Right atrium auricular region (tissue), 2 donors: ENCODE results near the gene POLR2C. TPM values are rescaled to one million over a fixed set of nuclear protein-coding genes. Genes with fewer than 3 reads are reported as not detected.

Source experiments
- DNase-seq: peaks from one replicate; pipeline ENCODE4 v3.0.0-alpha.2; 2019; ENCODE audit warnings: low spot score
- H3K27ac ChIP-seq, 2 donors: fragments of 200-600 bp; sonication (generic); 1 replicate in 1 of 2; 2 replicates in 1 of 2; pipeline ENCODE4 v1.5.1; 2016 to 2019
- H3K27me3 ChIP-seq, 2 donors: fragments of 200-600 bp; sonication (generic); one replicate each; pipeline versions ENCODE4 v1.5.1 to v1.6.0; 2017 to 2019
- H3K36me3 ChIP-seq: fragments of 200-600 bp; sonication (generic); one replicate; pipeline ENCODE4 v1.5.1; 2016
- H3K4me1 ChIP-seq, 2 donors: fragments of 200-600 bp; sonication (generic); one replicate each; pipeline versions ENCODE4 v1.5.1 to v1.6.0; 2017 to 2019
- H3K4me3 ChIP-seq, 2 donors: fragments of 200-600 bp; sonication (generic); 1 replicate in 1 of 2; 2 replicates in 1 of 2; pipeline ENCODE4 v1.5.1; 2017 to 2019; ENCODE audit warnings: mild to moderate bottlenecking in 1 of 2, moderate library complexity in 1 of 2
- H3K9me3 ChIP-seq, 2 donors: fragments of 200-600 bp; sonication (generic); one replicate each; pipeline ENCODE4 v1.5.1; 2019
- CTCF ChIP-seq, 2 donors: fragments of 200-600 bp; sonication (generic); IDR thresholded peaks; one replicate each; pipeline ENCODE4 v1.5.1; 2019; ENCODE audit warnings: antibody characterized with exemption in 2 of 2
- total RNA-seq, 2 donors: library from RNA; depleted of rRNA; stranded (reverse); fragments of >200 nt; gene quantifications; one replicate each; pipeline ENCODE4 v1.1.0, GENCODE V29; 2016

POLR2C gene
- total RNA-seq, 2 donors from 2014 or later = 76.8 to 86.3 TPM

- no peak for DNase-seq
- H3K27ac ChIP-seq = no peak overlapping the region
- H3K9me3 ChIP-seq = no peaks in the 10 kb centered on the region
- no peaks in the 10 kb centered on the region for H3K27me3 ChIP-seq
- peaks cover 0 to 8% of the 10 kb centered on the region in 2 donors for H3K4me1 ChIP-seq
- TF ChIP-seq CTCF (IDR thresholded peaks at IDR 0.05) = no peak
- H3K36me3 ChIP-seq = peaks cover 26% of the 10 kb centered on the region
- no peak overlapping the region for H3K4me3 ChIP-seq
Observed at GRCh38 chr16:57516176-57516725, 53.8 kb downstream of the POLR2C start.

DNA sequence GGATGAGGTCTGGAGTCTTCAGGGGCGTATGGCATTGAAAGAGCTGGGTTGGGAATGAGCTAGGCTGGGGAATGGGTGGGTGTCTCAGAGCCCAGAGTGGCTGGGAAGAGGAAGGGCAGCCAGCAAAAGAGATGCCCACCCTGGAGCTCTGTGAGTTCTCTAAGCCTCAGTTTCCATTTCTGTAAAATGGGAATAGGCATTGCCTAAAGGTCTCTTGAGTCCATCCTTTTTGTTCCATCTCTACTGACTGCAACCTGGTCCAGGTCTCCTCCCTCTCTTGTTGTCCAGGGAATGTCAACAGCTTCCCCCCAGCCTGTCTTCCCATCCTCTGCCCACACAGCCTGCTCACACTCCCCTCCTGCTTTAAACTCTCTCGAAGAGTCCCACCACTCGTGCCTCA, 54.3 kb downstream of the POLR2C start:
- peaks cover 26% of the 10 kb centered on the region for H3K36me3 ChIP-seq
- TF ChIP-seq CTCF (IDR thresholded peaks at IDR 0.05) = no peak
- no peak overlapping the region for H3K4me3 ChIP-seq
- DNase-seq = no peak
- H3K27me3 ChIP-seq = no peaks in the 10 kb centered on the region
- peaks cover 0 to 8% of the 10 kb centered on the region in 2 donors for H3K4me1 ChIP-seq
- no peak overlapping the region for H3K27ac ChIP-seq
- H3K9me3 ChIP-seq = no peaks in the 10 kb centered on the region

GRCh38 chr16:57517397-57518367, 55.2 kb downstream of the POLR2C start:
- no peak overlapping the region for H3K4me3 ChIP-seq
- no peaks in the 10 kb centered on the region for H3K27me3 ChIP-seq
- H3K27ac ChIP-seq = no peak overlapping the region
- H3K9me3 ChIP-seq = no peaks in the 10 kb centered on the region
- H3K36me3 ChIP-seq = peaks cover 21% of the 10 kb centered on the region
- no peak for DNase-seq
- TF ChIP-seq CTCF (IDR thresholded peaks at IDR 0.05) = no peak
- H3K4me1 ChIP-seq = peaks cover 0 to 8% of the 10 kb centered on the region in 2 donors

DNA sequence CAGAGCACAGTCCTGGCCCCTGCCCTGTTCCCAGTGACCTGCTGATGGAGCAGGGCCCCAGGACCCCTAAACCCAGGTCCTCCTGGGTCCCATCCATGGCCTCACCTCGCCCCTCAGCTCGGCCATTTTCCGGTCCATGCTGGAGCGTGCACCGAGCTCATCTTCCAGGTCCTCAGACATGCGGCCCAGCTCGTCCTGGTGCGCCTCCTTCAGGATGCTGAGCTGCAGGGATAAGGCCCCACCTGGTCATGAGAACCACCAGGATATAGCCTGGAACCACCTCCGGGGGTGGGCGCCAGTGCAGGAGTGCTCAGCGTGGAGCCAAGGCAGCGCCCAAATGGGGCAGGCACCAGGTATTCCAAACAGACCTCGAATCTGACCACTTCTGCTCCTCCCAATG, 56.0 kb downstream of the POLR2C start:
- Histone ChIP-seq H3K27me3 (no peaks in the 10 kb centered on the region), H3K9me3 (no peaks in the 10 kb centered on the region), H3K27ac (no peak overlapping the region), H3K4me1 (peaks cover 0 to 8% of the 10 kb centered on the region in 2 donors), H3K4me3 (no peak overlapping the region), H3K36me3 (peaks cover 21% of the 10 kb centered on the region)
- no peak for TF ChIP-seq CTCF (IDR thresholded peaks at IDR 0.05)
- no peak for DNase-seq

DNA sequence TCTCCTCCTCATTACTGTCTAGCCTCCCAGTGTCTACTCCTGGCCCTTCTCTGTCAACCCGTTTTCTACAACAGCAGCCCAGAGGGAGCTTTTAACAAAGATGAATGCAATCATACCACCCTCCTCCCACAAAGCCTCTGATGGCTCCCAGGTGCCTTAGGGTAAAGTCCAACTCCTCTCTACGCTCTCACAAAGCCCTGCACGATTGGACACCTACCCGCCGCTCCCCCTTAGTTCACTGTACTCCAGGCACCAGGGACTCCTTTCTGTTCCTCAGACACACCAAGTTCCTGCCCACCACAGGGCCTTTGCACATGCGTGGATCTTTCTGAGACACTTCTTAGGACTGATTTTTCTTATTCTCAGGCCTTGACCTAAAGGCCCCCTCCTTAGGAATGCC, 56.4 kb downstream of the POLR2C start:
- Histone ChIP-seq H3K27ac (no peak overlapping the region), H3K36me3 (peaks cover 17% of the 10 kb centered on the region), H3K4me1 (peaks cover 0 to 8% of the 10 kb centered on the region in 2 donors), H3K4me3 (no peak overlapping the region), H3K27me3 (no peaks in the 10 kb centered on the region), H3K9me3 (no peaks in the 10 kb centered on the region)
- no peak for DNase-seq
- no peak for TF ChIP-seq CTCF (IDR thresholded peaks at IDR 0.05)
